Fibroblast of villous mesenchyme (primary cell): Measurements from ENCODE around the gene CDX2. TPM values are rescaled to one million over a fixed set of nuclear protein-coding genes. Genes with fewer than 3 reads are reported as not detected.

ENCODE experiments used
- DNase-seq: peaks from one replicate; pipeline ENCODE4 v3.0.0-alpha.2; 2010; ENCODE audit warnings: low read depth
- H3K4me3 ChIP-seq: 2 replicates; pipeline ENCODE4 v1.5.1; 2011; ENCODE audit warnings: low read depth, mild to moderate bottlenecking, low read length
- total RNA-seq: library from RNA; depleted of rRNA; stranded (reverse); fragments of >200 nt; gene quantifications from 2 replicates; pipeline ENCODE4 v1.2.3, GENCODE V29; 2012
- TF ChIP-seq, protein P1 (sequence below): IDR thresholded peaks from 2 replicates; pipeline ENCODE4 v1.5.1; 2012; ENCODE audit warnings: low read depth, mild to moderate bottlenecking, low read length; ENCODE audit not compliant: insufficient read depth

The CDX2 gene
- total RNA-seq, 1 donor = not detected

- TF ChIP-seq, protein P1, sequence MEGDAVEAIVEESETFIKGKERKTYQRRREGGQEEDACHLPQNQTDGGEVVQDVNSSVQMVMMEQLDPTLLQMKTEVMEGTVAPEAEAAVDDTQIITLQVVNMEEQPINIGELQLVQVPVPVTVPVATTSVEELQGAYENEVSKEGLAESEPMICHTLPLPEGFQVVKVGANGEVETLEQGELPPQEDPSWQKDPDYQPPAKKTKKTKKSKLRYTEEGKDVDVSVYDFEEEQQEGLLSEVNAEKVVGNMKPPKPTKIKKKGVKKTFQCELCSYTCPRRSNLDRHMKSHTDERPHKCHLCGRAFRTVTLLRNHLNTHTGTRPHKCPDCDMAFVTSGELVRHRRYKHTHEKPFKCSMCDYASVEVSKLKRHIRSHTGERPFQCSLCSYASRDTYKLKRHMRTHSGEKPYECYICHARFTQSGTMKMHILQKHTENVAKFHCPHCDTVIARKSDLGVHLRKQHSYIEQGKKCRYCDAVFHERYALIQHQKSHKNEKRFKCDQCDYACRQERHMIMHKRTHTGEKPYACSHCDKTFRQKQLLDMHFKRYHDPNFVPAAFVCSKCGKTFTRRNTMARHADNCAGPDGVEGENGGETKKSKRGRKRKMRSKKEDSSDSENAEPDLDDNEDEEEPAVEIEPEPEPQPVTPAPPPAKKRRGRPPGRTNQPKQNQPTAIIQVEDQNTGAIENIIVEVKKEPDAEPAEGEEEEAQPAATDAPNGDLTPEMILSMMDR = no peak
- H3K4me3 ChIP-seq = no peak overlapping the region
- no peak for DNase-seq
These were observed 40.7 kb downstream of the CDX2 start for GRCh38 chr13:27928353-27928804.

GRCh38 chr13:27927444-27928352 is 41.4 kb downstream of the CDX2 start:
- DNase-seq = no peak
- TF ChIP-seq, protein P1 = no peak
- H3K4me3 ChIP-seq = no peak overlapping the region

DNA sequence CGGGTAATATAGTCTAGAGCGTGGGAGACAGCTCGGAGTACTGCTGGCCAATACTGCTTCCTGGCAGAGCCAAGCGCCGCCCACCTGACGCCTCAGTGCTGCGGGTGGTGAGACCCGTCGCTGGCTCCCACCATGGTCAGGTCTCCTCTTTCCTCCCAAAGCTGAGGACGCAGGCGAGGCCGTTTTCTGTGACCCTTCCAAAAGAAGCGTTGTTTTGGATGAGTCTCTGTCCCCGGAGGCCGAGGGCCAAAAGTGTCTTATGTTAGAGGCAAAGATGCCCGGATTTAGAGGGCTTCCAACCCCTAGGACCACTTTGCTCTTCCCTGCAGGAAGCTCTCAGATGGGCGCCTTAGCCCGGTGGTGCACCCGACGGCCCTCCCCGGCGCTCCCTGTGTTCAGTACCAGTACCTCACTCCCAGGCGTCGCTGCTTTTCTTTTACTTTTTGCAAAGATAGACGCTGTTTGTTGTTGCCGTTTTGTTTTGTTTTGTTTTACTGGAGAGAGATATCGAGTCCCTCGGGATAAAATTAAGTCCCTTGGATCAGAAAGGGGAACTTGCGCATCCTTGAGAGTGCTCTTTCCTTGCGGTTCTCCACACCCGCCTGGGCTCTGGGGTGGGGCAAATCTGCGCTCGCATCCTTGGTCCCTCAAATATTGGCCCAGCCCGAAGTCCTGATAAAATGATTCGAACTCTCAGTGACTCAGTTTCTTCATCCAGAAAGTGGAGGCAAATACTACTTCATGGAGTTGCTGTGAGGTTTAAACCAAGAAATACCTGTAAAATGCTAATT is 42.3 kb downstream of the CDX2 start:
- no peak overlapping the region for H3K4me3 ChIP-seq
- DNase-seq = no peak
- TF ChIP-seq, protein P1 = no peak

- no peak for DNase-seq
- TF ChIP-seq, protein P1 = no peak
- H3K4me3 ChIP-seq = no peak overlapping the region
These were observed 43.7 kb downstream of the CDX2 start for GRCh38 chr13:27925220-27925991.

DNA sequence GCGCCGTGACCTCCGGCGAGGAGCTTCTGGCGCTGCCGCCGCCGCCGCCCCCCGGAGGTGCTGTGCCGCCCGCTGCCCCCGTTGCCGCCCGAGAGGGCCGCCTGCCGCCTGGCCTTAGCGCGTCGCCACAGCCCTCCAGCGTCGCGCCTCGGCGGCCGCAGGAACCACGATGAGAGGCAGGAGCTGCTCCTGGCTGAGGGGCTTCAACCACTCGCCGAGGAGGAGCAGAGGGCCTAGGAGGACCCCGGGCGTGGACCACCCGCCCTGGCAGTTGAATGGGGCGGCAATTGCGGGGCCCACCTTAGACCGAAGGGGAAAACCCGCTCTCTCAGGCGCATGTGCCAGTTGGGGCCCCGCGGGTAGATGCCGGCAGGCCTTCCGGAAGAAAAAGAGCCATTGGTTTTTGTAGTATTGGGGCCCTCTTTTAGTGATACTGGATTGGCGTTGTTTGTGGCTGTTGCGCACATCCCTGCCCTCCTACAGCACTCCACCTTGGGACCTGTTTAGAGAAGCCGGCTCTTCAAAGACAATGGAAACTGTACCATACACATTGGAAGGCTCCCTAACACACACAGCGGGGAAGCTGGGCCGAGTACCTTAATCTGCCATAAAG is 44.5 kb downstream of the CDX2 start:
- TF ChIP-seq, protein P1 = no peak
- no peak for DNase-seq
- H3K4me3 ChIP-seq = no peak overlapping the region
